Neural cell (in vitro differentiated cells): ENCODE data around the gene LGALS3. TPM values are rescaled to one million over a fixed set of nuclear protein-coding genes. Genes with fewer than 3 reads are reported as not detected.

ENCODE experiments used
- H2AFZ ChIP-seq: fragments of 200-600, 300-800 bp; sonication (generic), shearing (Covaris generic); 2 replicates; pipeline ENCODE4 v1.6.0; 2014; ENCODE audit warnings: low read depth, mild to moderate bottlenecking, antibody characterized with exemption, low read length, moderate library complexity
- H3F3A ChIP-seq: fragments of 200-600 bp; shearing (Covaris generic); 2 replicates; pipeline ENCODE4 v1.6.1; 2016; ENCODE audit warnings: mild to moderate bottlenecking, moderate library complexity, mixed read lengths, antibody characterized with exemption, low read length; ENCODE audit not compliant: insufficient read depth, poor library complexity, severe bottlenecking
- H3K27ac ChIP-seq: fragments of 200-600, 300-800 bp; sonication (generic), shearing (Covaris generic); 2 replicates; pipeline ENCODE4 v1.5.1; 2014; ENCODE audit warnings: mild to moderate bottlenecking, low read length, moderate library complexity
- H3K27me3 ChIP-seq: fragments of 300-800, 200-600 bp; sonication (generic), shearing (Covaris generic); 2 replicates; pipeline ENCODE4 v1.6.0; 2014; ENCODE audit warnings: mild to moderate bottlenecking, low read depth, low read length, moderate library complexity; ENCODE audit not compliant: insufficient read depth
- H3K36me3 ChIP-seq: fragments of 300-800, 200-600 bp; sonication (generic), shearing (Covaris generic); 2 replicates; pipeline ENCODE4 v1.5.1; 2014; ENCODE audit warnings: mild to moderate bottlenecking, antibody characterized with exemption, low read length, moderate library complexity; ENCODE audit not compliant: insufficient read depth
- H3K4me2 ChIP-seq: fragments of 300-800, 200-600 bp; sonication (generic), shearing (Covaris generic); 2 replicates; pipeline ENCODE4 v1.6.0; 2014; ENCODE audit warnings: mild to moderate bottlenecking, low read length
- H3K4me3 ChIP-seq: fragments of 300-800, 200-600 bp; sonication (generic), shearing (Covaris generic); 2 replicates; pipeline ENCODE4 v1.5.1; 2014; ENCODE audit warnings: mild to moderate bottlenecking, low read length, moderate library complexity
- H3K79me2 ChIP-seq: fragments of 200-600 bp; shearing (Covaris generic); replicated peaks from 2 replicates; pipeline ENCODE4 v1.6.0; 2014; ENCODE audit warnings: mild to moderate bottlenecking, low read length, moderate library complexity; ENCODE audit not compliant: insufficient read depth
- H3K9ac ChIP-seq: fragments of 300-800, 200-600 bp; sonication (generic), shearing (Covaris generic); 2 replicates; pipeline ENCODE4 v1.6.1; 2016; ENCODE audit warnings: mild to moderate bottlenecking, low read length, mixed read lengths
- H3K9me2 ChIP-seq: fragments of 200-600 bp; shearing (Covaris generic); 2 replicates; pipeline ENCODE4 v1.6.1; 2016; ENCODE audit warnings: mild to moderate bottlenecking, low read length, mixed read lengths; ENCODE audit not compliant: insufficient read depth
- H3K9me3 ChIP-seq: fragments of 200-600, 300-800 bp; sonication (generic), shearing (Covaris generic); 2 replicates; pipeline ENCODE4 v1.6.1; 2016; ENCODE audit warnings: mild to moderate bottlenecking, mixed run types, low read length, moderate library complexity, mixed read lengths
- H4K20me1 ChIP-seq: fragments of 200-600 bp; shearing (Covaris generic); 2 replicates; pipeline ENCODE4 v1.6.1; 2016; ENCODE audit warnings: mild to moderate bottlenecking, mixed run types; ENCODE audit not compliant: insufficient read depth
- CTCF ChIP-seq: fragments of 450-650 bp; IDR thresholded peaks from 2 replicates; pipeline ENCODE4 v1.5.1; 2014; ENCODE audit warnings: antibody characterized with exemption, mild to moderate bottlenecking, moderate library complexity; ENCODE audit not compliant: poor library complexity, severe bottlenecking
- EP300 ChIP-seq: fragments of 450-650 bp; conservative IDR thresholded peaks from 2 replicates; pipeline ENCODE4 v1.6.1; 2014; ENCODE audit warnings: antibody characterized with exemption, mild to moderate bottlenecking, moderate library complexity; ENCODE audit not compliant: poor library complexity, severe bottlenecking
- EZH2 ChIP-seq: fragments of 200-600, 300-800 bp; shearing (Covaris generic), sonication (generic); IDR thresholded peaks from 2 replicates; pipeline ENCODE4 v1.6.1; 2014; ENCODE audit warnings: antibody characterized with exemption, low read length, borderline replicate concordance, mild to moderate bottlenecking; ENCODE audit not compliant: insufficient read depth, poor library complexity, severe bottlenecking
- MXI1 ChIP-seq: fragments of 450-650 bp; conservative IDR thresholded peaks from 2 replicates; pipeline ENCODE4 v1.6.1; 2014; ENCODE audit warnings: antibody characterized with exemption, mild to moderate bottlenecking; ENCODE audit not compliant: poor library complexity, severe bottlenecking
- POLR2AphosphoS5 ChIP-seq: IDR thresholded peaks from 2 replicates; pipeline ENCODE4 v1.6.1; 2012
- RAD21 ChIP-seq: fragments of 450-650 bp; conservative IDR thresholded peaks from 2 replicates; pipeline ENCODE4 v1.6.1; 2014; ENCODE audit warnings: antibody characterized with exemption, mild to moderate bottlenecking, moderate library complexity
- SMC3 ChIP-seq: fragments of 450-650 bp; conservative IDR thresholded peaks from 2 replicates; pipeline ENCODE4 v1.6.1; 2014; ENCODE audit warnings: antibody characterized with exemption, mild to moderate bottlenecking, moderate library complexity; ENCODE audit not compliant: poor library complexity
- TAF1 ChIP-seq: IDR thresholded peaks from 2 replicates; pipeline ENCODE4 v1.6.1; 2012; ENCODE audit warnings: low read depth
- polyA plus RNA-seq: library from polyadenylated mRNA; depleted of rRNA; stranded (reverse); fragments of >200 nt; gene quantifications from 2 replicates; pipeline ENCODE4 v1.2.3, GENCODE V29; 2014
- TF ChIP-seq, protein P1 (sequence below): IDR thresholded peaks from 2 replicates; pipeline ENCODE4 v1.6.1; 2012; ENCODE audit warnings: borderline replicate concordance

The LGALS3 gene
- polyA plus RNA-seq, 1 donor from 2014 or later: 0.12 TPM

DNA sequence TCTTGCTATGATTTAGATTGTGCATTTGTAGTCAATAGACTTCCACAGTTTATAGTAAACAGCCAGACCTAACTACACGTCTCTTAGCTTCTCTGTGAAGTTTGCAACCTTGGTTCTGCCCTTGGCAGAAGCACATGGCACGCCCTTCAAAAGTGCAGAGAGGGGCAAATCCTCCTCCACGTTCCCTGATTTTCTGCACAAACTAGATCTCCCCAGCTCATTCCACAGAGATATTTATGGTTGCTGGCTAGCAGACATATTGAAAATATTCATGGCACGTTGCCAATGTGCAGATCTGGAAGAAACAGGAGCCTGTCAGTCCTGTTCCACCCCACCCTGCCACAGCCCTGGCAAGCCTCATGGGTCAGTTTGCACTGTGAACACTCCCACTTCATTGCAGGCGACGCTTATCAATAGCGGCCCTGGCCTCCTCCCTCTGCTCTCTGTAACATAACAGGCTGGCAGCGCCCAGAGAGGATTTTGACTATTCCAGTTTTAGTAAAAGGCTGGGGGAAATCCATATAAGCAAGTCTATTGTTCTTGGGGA is 6.5 kb upstream of the LGALS3 start:
- Histone ChIP-seq H3F3A (no peaks in the 10 kb centered on the region), H3K9ac (no peak overlapping the region), H3K9me3 (no peaks in the 10 kb centered on the region), H3K79me2 (no peaks in the 10 kb centered on the region), H3K27ac (no peak overlapping the region), H2AFZ (no peak overlapping the region), H4K20me1 (no peaks in the 10 kb centered on the region), H3K27me3 (peaks cover 7% of the 10 kb centered on the region), H3K4me2 (no peak overlapping the region), H3K36me3 (no peaks in the 10 kb centered on the region), H3K4me3 (no peak overlapping the region), H3K9me2 (no peaks in the 10 kb centered on the region)
- no peak for TF ChIP-seq RAD21
- no peak for TF ChIP-seq POLR2AphosphoS5
- TF ChIP-seq EZH2: no peak
- TF ChIP-seq SMC3: no peak
- TF ChIP-seq TAF1: no peak
- TF ChIP-seq, protein P1, sequence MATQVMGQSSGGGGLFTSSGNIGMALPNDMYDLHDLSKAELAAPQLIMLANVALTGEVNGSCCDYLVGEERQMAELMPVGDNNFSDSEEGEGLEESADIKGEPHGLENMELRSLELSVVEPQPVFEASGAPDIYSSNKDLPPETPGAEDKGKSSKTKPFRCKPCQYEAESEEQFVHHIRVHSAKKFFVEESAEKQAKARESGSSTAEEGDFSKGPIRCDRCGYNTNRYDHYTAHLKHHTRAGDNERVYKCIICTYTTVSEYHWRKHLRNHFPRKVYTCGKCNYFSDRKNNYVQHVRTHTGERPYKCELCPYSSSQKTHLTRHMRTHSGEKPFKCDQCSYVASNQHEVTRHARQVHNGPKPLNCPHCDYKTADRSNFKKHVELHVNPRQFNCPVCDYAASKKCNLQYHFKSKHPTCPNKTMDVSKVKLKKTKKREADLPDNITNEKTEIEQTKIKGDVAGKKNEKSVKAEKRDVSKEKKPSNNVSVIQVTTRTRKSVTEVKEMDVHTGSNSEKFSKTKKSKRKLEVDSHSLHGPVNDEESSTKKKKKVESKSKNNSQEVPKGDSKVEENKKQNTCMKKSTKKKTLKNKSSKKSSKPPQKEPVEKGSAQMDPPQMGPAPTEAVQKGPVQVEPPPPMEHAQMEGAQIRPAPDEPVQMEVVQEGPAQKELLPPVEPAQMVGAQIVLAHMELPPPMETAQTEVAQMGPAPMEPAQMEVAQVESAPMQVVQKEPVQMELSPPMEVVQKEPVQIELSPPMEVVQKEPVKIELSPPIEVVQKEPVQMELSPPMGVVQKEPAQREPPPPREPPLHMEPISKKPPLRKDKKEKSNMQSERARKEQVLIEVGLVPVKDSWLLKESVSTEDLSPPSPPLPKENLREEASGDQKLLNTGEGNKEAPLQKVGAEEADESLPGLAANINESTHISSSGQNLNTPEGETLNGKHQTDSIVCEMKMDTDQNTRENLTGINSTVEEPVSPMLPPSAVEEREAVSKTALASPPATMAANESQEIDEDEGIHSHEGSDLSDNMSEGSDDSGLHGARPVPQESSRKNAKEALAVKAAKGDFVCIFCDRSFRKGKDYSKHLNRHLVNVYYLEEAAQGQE: no peak
- no peak for TF ChIP-seq EP300
- no peak for TF ChIP-seq MXI1
- TF ChIP-seq CTCF: no peak

GRCh38 chr14:55123101-55123500 is 6.0 kb upstream of the LGALS3 start:
- H3K4me3 ChIP-seq: no peak overlapping the region
- no peaks in the 10 kb centered on the region for H3K9me2 ChIP-seq
- H3K79me2 ChIP-seq: no peaks in the 10 kb centered on the region
- H4K20me1 ChIP-seq: no peaks in the 10 kb centered on the region
- no peak for TF ChIP-seq SMC3
- H3K36me3 ChIP-seq: no peaks in the 10 kb centered on the region
- no peaks in the 10 kb centered on the region for H3F3A ChIP-seq
- no peaks in the 10 kb centered on the region for H3K9me3 ChIP-seq
- peaks cover 11% of the 10 kb centered on the region for H3K27me3 ChIP-seq
- H3K4me2 ChIP-seq: no peak overlapping the region
- H2AFZ ChIP-seq: no peak overlapping the region
- H3K9ac ChIP-seq: no peak overlapping the region
- H3K27ac ChIP-seq: no peak overlapping the region
